CD14-positive monocyte (primary cell): ENCODE results near the gene ARRDC1. TPM values are rescaled to one million over a fixed set of nuclear protein-coding genes. Genes with fewer than 3 reads are reported as not detected.
A peak's percentile ranks its signal among the peaks of the same experiment; 100 is the strongest.

Experiments used
- DNase-seq, 3 donors: peaks; one replicate each; pipeline ENCODE4 v3.0.0-alpha.2; 2011 to 2022
- H2AFZ ChIP-seq: 2 replicates; pipeline ENCODE4 v1.6.0; 2012; ENCODE audit warnings: mild to moderate bottlenecking, low read depth, low read length, inconsistent platforms; ENCODE audit not compliant: insufficient read depth, poor library complexity, severe bottlenecking
- H3K27ac ChIP-seq, 2 donors: 1 replicate in 1 of 2; 2 replicates in 1 of 2; pipeline ENCODE4 v1.5.1; 2012 to 2013; ENCODE audit warnings: low read length in 2 of 2, control low read depth in 1 of 2, inconsistent platforms in 1 of 2, low read depth in 1 of 2, mild to moderate bottlenecking in 1 of 2
- H3K27me3 ChIP-seq, 2 donors: one replicate each; pipeline versions ENCODE4 v1.6.0 to v1.6.1; 2011 to 2013; ENCODE audit warnings: low read length in 2 of 2; ENCODE audit not compliant: control insufficient read depth in 2 of 2, insufficient read depth in 2 of 2
- H3K36me3 ChIP-seq, 2 donors: replicated peaks in 1 of 2; 1 replicate in 1 of 2; 2 replicates in 1 of 2; pipeline versions ENCODE4 v1.5.1 to v1.6.1; 2012 to 2013; ENCODE audit warnings: low read length in 2 of 2, control low read depth in 1 of 2, inconsistent platforms in 1 of 2, mild to moderate bottlenecking in 1 of 2; ENCODE audit not compliant: insufficient read depth in 2 of 2, control insufficient read depth in 1 of 2
- H3K4me1 ChIP-seq, 2 donors: 1 replicate in 1 of 2; 2 replicates in 1 of 2; pipeline versions ENCODE4 v1.5.1 to v1.6.1; 2012 to 2013; ENCODE audit warnings: low read length in 2 of 2, control low read depth in 1 of 2, inconsistent platforms in 1 of 2, mild to moderate bottlenecking in 1 of 2, moderate library complexity in 1 of 2; ENCODE audit not compliant: insufficient read depth in 2 of 2, control insufficient read depth in 1 of 2
- H3K4me2 ChIP-seq: replicated peaks from 2 replicates; pipeline ENCODE3; 2012; ENCODE audit warnings: low read length, moderate library complexity, mild to moderate bottlenecking; ENCODE audit not compliant: poor library complexity, severe bottlenecking; ENCODE audit errors: extremely low read depth
- H3K4me3 ChIP-seq, 3 experiments: fragments of 200-600 bp in 1 of 3; sonication (generic) in 1 of 3; replicated peaks in 1 of 3; 1 replicate in 2 of 3; 2 replicates in 1 of 3; pipeline ENCODE4 v1.5.1; 2011 to 2013; ENCODE audit warnings: low read length in 3 of 3, mild to moderate bottlenecking in 3 of 3, control low read depth in 2 of 3, low read depth in 2 of 3, inconsistent platforms in 1 of 3, moderate library complexity in 1 of 3
- H3K79me2 ChIP-seq: 2 replicates; pipeline ENCODE4 v1.6.0; 2012; ENCODE audit warnings: mild to moderate bottlenecking, control low read depth, inconsistent platforms, low read length, moderate library complexity; ENCODE audit not compliant: insufficient read depth
- H3K9ac ChIP-seq: 2 replicates; pipeline ENCODE4 v1.6.0; 2017; ENCODE audit warnings: low read length, mild to moderate bottlenecking; ENCODE audit not compliant: insufficient read depth, poor library complexity, severe bottlenecking
- H3K9me3 ChIP-seq, 2 donors: replicated peaks in 1 of 2; 1 replicate in 1 of 2; 2 replicates in 1 of 2; pipeline versions ENCODE4 v1.5.1 to v1.6.1; 2012 to 2013; ENCODE audit warnings: low read length in 2 of 2, control low read depth in 1 of 2; ENCODE audit not compliant: control insufficient read depth in 1 of 2, insufficient read depth in 1 of 2
- H4K20me1 ChIP-seq: 2 replicates; pipeline ENCODE4 v1.6.0; 2012; ENCODE audit warnings: mild to moderate bottlenecking, low read length, control low read depth, moderate library complexity; ENCODE audit not compliant: insufficient read depth
- H3K27ac Mint-ChIP-seq, 7 donors: one replicate each; pipeline ENCODE4 v1.8.0; 2020; ENCODE audit warnings: mild to moderate bottlenecking in 7 of 7, mixed read lengths in 7 of 7, moderate library complexity in 6 of 7, inconsistent platforms in 2 of 7
- H3K27me3 Mint-ChIP-seq, 3 donors: one replicate each; pipeline ENCODE4 v1.8.0; 2021 to 2022; ENCODE audit warnings: low read depth in 3 of 3, mild to moderate bottlenecking in 3 of 3, mixed read lengths in 3 of 3, moderate library complexity in 3 of 3, inconsistent platforms in 1 of 3
- H3K36me3 Mint-ChIP-seq, 2 donors: one replicate each; pipeline ENCODE4 v1.8.0; 2020; ENCODE audit warnings: mixed read lengths in 2 of 2, inconsistent platforms in 1 of 2, mild to moderate bottlenecking in 1 of 2
- H3K4me1 Mint-ChIP-seq: one replicate; pipeline ENCODE4 v1.8.0; 2020; ENCODE audit warnings: mild to moderate bottlenecking, mixed read lengths
- H3K4me3 Mint-ChIP-seq, 2 donors: one replicate each; pipeline ENCODE4 v1.8.0; 2020; ENCODE audit warnings: mild to moderate bottlenecking in 2 of 2, mixed read lengths in 2 of 2, moderate library complexity in 1 of 2
- H3K9me3 Mint-ChIP-seq, 7 donors: one replicate each; pipeline ENCODE4 v1.8.0; 2020 to 2022; ENCODE audit warnings: mixed read lengths in 7 of 7, mild to moderate bottlenecking in 6 of 7, moderate library complexity in 6 of 7, inconsistent platforms in 2 of 7
- CTCF ChIP-seq: fragments of 200-600 bp; IDR thresholded peaks from one replicate; pipeline ENCODE4 v1.8.0; 2022; ENCODE audit warnings: antibody characterized with exemption, mild to moderate bottlenecking
- WGBS: methylation state at CpG from one replicate; pipeline ENCODE4 v1.1.5; 2013; ENCODE audit warnings: missing lambda C conversion rate; ENCODE audit not compliant: insufficient coverage; 5-methylcytosine and 5-hydroxymethylcytosine counted together
- intact Hi-C, 2 donors: fragments of 100-400 bp; cut with micrococcal nuclease; formaldehyde crosslinking; loops; one replicate each; pipeline versions ENCODE4 v1.15.0 to v1.15.1; 2023
- polyA plus RNA-seq, 3 donors: library from polyadenylated mRNA; depleted of rRNA in 1 of 3; unstranded in 2 of 3; stranded (reverse) in 1 of 3; fragments of 300-500 nt in 2 of 3; fragments of >200 nt in 1 of 3; fragmentation: Illumina TruSeq in 2 of 3; gene quantifications; 1 replicate in 2 of 3; 2 replicates in 1 of 3; pipeline ENCODE4 v1.2.3, GENCODE V29; 2012 to 2021

Gene ARRDC1
- polyA plus RNA-seq, 3 donors: 83.2 to 454 (median 87.6) TPM

GRCh38 chr9:137614631-137615386 lies 9.3 kb downstream of the ARRDC1 start:
- Histone ChIP-seq H3K4me1 (peaks cover 41 to 56% of the 10 kb centered on the region in 2 donors), H3K27me3 (no peaks in the 10 kb centered on the region), H3K9ac (no peak overlapping the region), H3K79me2 (peaks cover 90% of the 10 kb centered on the region), H4K20me1 (peaks cover 80% of the 10 kb centered on the region), H3K4me2 (no peak overlapping the region), H3K27ac (peak overlapping the region in 1 of 2 donors; percentile 1), H3K4me3 (no peak overlapping the region), H3K36me3 (peaks cover 32 to 49% of the 10 kb centered on the region in 2 donors), H2AFZ (no peak overlapping the region), H3K9me3 (no peaks in the 10 kb centered on the region)
- no peak for TF ChIP-seq CTCF
- peaks cover 17 to 36% of the 10 kb centered on the region in 2 donors for H3K36me3 Mint-ChIP-seq
- H3K4me3 Mint-ChIP-seq: peak overlapping the region in 1 of 2 donors; percentile 4
- WGBS: 95% methylated on average over 14 of the region's 25 CpGs
- intact Hi-C loops: loop anchor here (5.0 kb wide), 1 partner anchor 38 kb away; the partner anchor contains the start of gene DPH7 (in 2 of the 2)
- H3K27ac Mint-ChIP-seq: peak overlapping the region in 4 of 7 donors; percentile 25 to 57 (median 46)
- H3K9me3 Mint-ChIP-seq: no peaks in the 10 kb centered on the region
- H3K4me1 Mint-ChIP-seq: peaks cover 44% of the 10 kb centered on the region
- no peaks in the 10 kb centered on the region for H3K27me3 Mint-ChIP-seq
- no peak for DNase-seq

- Histone ChIP-seq H3K9ac (no peak overlapping the region), H3K4me2 (no peak overlapping the region), H3K4me3 (no peak overlapping the region), H3K27ac (no peak overlapping the region), H3K27me3 (no peaks in the 10 kb centered on the region), H3K4me1 (peaks cover 42 to 56% of the 10 kb centered on the region in 2 donors), H3K9me3 (no peaks in the 10 kb centered on the region), H3K36me3 (peaks cover 32 to 49% of the 10 kb centered on the region in 2 donors), H3K79me2 (peaks cover 90% of the 10 kb centered on the region), H4K20me1 (peaks cover 87% of the 10 kb centered on the region), H2AFZ (no peak overlapping the region)
- intact Hi-C loops: loop anchor here (5.0 kb wide), 1 partner anchor 38 kb away; the partner anchor contains the start of gene DPH7 (in 2 of the 2)
- Mint-ChIP-seq H3K4me1 (peaks cover 45% of the 10 kb centered on the region), H3K36me3 (peaks cover 13 to 30% of the 10 kb centered on the region in 2 donors), H3K27me3 (no peaks in the 10 kb centered on the region), H3K4me3 (no peak overlapping the region), H3K9me3 (no peaks in the 10 kb centered on the region), H3K27ac (no peak overlapping the region)
- no peak for TF ChIP-seq CTCF
- WGBS: 94% methylated on average over 19 of the region's 19 CpGs
- DNase-seq: no peak
These were observed 9.9 kb downstream of the ARRDC1 start for GRCh38 chr9:137615387-137615871.
